ENCODE results near the gene AHCYL2.
"Not testable (repeated sequence)": the region's sequence is repeated elsewhere in the genome, so short reads cannot be mapped to it uniquely, and the experiment has no call there.

AHCYL2 gene

DNA sequence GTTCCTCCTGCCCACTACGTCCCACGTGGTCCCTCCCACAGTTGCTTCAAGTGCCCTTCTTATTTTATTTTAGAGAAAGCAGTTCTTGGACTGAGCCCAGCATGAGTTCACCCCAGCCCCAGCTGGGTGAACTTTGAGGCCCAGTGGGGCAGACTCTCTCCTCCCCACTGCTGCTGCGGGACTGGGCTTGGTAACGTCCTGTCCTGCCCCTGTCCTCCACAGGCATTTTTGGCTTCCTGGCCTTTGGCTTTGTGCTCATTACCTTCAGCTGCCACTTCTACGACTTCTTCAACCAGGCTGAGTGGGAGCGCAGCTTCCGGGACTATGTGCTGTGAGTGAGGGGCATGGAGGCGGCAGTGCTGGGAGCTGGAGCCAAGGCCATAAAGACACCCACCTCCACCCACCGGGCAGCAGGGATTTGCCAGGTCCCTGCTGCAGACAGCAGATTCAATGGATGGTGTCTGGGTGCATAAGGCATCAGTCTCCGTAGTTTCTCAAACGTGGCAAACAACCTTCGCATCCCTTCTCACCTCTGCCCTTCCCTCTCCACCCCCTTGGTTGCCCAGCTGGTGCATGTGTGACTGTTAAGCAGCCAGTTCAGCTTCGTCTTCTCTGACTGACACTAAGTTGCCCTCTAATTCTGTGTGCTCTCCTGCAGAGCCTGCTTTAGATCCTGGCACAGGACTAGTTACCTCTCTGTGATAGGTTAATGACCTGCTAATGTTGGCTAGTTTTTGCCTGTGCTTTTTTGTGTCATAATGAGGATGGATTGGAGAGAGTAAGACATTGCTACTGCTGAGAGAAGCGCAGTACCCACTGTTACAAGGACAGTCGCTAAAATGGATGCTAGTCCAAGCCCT lies 15.5 kb upstream of the AHCYL2 start:
- no peak for DNase-seq

DNA sequence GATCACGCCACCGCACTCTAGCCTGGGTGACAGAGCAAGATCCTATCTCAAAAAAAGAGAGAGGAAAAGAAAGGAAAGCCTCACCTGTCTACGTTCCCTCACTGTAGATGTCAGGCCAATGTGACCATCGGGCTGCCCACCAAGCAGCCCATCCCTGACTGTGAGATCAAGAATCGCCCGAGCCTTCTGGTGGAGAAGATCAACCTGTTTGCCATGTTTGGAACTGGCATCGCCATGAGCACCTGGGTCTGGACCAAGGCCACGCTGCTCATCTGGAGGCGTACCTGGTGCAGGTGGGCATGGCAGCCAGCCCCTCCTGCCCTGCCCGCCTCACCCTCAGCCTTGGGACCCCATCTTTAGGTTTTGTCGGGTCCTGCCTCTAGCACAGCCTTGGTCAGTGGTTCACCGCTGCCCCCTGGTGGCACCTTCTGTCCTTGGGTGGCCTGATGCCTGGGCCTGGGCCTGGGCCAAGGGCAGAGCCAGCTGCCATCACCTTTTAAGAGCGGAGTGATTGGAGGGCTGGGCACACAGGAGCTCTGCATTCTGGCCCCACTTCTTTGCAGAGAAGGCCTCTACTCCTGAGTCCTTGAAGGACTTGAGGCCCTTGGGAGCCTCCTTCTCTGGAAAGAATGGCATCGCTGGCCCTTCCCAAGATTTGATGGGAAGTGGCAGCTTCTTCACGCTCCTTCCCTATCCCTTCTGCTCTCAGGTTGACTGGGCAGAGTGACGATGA lies 14.4 kb upstream of the AHCYL2 start:
- peak; percentile 11 to 61 (median 46) for DNase-seq

DNA sequence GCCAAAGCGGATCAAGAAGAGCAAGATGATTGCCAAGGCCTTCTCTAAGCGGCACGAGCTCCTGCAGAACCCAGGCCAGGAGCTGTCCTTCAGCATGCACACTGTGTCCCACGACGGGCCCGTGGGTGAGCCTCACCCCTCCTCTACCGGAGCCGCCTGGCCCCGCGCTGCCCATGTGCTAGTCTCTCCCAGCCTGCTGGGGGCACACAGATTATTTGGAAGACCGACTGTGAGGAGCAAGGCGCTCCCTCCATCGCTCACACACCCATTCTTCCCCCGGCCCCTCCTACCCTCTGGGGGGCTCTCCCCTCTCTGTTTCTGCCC lies 13.9 kb upstream of the AHCYL2 start:
- DNase-seq: no peak

DNA sequence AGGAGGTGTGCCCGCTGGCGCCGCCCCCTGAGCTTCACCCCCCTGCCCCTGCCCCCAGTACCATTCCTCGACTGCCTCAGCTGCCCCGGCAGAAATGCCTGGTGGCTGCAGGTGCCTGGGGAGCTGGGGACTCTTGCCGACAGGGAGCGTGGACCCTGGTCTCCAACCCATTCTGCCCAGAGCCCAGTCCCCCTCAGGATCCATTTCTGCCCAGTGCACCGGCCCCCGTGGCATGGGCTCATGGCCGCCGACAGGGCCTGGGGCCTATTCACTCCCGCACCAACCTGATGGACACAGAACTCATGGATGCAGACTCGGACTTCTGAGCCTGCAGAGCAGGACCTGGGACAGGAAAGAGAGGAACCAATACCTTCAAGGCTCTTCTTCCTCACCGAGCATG lies 12.7 kb upstream of the AHCYL2 start:
- DNase-seq: no peak

DNA sequence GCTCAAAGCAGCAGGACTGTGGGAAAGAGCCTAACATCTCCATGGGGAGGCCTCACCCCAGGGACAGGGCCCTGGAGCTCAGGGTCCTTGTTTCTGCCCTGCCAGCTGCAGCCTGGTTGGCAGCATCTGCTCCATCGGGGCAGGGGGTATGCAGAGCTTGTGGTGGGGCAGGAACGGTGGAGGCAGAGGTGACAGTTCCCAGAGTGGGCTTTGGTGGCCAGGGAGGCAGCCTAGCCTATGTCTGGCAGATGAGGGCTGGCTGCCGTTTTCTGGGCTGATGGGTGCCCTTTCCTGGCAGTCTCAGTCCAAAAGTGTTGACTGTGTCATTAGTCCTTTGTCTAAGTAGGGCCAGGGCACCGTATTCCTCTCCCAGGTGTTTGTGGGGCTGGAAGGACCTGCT lies 12.2 kb upstream of the AHCYL2 start:
- no peak for DNase-seq

DNA sequence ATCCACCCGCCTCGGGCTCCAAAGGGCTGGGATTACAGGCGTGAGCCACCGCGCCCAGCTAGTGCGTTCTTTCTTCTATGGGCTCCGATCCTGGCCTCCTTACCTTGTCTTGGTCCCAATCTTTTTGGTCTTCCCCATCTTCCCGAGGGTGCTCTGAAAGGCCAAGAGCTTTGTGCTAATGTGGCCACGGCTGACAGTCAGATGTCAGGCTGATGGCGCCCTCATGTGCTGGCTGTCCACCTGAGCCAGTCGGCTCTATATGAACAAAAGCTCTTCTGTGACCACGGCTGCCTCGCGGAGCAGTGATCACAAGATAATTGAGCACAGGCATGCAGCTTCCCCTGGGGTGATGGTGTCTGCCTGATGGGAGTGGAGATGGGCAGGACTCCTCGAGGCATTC lies 11.0 kb upstream of the AHCYL2 start:
- DNase-seq: no peak

DNA sequence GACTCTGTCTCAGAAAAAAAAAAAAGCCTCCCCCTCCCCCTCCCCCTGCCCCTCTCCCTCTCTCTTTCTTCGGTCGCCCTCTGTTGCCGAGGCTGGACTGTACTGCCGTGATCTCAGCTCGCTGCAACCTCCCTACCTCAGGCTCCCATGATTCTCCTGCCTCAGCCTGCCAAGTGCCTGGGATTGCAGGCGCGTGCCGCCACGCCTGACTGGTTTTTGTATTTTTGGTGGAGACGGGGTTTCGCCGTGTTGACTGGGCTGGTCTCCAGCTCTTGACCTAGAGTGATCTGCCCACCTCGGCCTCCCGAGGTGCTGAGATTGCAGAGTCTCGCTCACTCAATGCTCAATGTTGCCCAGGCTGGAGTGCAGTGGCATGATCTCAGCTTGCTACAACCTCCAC lies 9.1 kb upstream of the AHCYL2 start:
- DNase-seq: not testable (repeated sequence)

DNA sequence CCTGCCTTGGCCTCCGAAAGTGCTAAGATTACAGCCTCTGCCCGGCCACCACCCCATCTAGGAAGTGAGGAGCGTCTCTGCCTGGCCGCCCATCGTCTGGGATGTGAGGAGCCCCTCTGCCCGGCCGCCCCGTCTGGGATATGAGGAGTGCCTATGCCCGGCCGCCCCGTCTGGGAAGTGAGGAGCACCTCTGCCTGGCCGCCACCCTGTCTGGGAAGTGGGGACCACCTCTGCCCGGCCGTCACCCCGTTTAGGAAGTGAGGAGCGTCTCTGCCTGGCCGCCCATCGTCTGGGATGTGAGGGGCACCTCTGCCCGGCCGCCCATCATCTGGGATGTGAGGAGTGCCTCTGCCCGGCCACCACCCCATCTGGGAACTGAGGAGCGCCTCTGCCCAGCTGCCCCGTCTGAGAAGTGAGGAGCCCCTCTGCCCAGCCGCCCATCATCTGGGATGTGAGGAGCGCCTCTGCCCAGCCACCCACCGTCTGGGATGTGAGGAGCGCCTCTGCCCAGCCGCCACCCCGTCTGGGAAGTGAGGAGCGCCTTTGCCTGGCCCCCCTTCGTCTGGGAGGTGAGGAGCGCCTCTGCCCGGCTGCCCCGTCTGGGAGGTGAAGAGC lies 8.6 kb upstream of the AHCYL2 start:
- not testable (repeated sequence) for DNase-seq

DNA sequence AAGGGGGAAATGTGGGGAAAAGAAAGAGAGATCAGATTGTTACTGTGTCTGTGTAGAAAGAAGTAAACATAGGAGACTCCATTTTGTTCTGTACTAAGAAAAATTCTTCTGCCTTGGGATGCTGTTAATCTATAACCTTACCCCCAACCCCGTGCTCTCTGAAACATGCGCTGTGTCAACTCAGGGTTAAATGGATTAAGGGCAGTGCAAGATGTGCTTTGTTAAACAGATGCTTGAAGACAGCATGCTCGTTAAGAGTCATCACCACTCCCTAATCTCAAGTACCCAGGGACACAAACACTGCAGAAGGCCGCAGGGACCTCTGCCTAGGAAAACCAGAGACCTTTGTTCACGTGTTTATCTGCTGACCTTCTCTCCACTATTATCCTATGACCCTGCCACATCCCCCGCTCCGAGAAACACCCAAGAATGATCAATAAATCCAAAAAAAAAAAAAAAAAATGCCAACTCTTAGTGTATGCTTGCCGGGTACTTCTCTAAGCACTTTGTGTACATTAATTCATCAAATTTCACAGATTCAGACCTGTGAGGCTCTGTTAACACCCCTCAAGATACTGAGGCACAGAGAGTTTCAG lies 7.9 kb upstream of the AHCYL2 start:
- not testable (repeated sequence) for DNase-seq

DNA sequence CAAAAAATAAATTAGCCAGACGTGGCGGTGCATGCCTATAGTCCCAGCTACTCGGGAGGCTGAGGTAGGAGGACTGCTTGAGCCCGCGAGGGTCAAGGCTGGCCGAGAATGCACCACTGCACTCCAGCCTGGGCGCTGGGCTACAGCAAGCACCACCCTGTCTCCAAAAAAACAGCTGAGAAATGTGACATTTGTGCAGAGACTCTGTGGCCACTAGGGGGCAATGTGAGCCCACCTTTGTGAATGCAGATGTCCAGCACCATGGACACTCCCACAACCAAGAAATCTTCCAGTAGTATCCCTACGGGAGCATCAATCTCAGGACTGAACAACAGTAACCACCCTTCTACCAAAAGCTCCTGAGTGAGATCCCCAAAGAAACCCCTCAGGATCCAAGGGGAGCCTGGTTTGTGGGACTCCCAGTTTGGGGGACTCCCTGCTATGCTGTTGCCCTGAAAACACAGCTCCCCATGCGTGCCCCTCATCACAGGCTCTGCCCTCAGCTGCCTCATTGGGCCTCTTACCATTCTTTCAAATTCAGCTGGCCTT lies 6.2 kb upstream of the AHCYL2 start:
- peak; percentile 45 to 67 (median 56) for DNase-seq

DNA sequence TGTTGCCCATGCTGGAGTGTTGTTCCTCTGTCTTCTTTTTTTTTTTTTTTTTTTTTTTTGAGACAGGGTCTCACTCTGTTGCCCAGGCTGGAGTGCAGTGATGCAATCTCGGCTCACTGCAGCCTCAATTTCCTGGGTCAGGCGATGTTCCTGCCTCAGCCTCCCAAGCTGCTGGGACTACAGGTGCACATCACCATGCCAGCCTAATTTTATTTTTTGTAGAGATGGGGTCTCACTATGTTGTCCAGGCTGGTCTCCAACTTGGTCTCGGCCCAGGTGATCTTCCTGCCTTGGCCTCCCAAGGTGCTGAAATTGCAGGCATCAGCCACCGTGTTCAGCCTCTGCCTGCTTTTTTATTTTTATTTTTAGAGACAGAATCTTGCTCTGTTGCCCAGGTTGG lies 5.7 kb upstream of the AHCYL2 start:
- DNase-seq: not testable (repeated sequence)

DNA sequence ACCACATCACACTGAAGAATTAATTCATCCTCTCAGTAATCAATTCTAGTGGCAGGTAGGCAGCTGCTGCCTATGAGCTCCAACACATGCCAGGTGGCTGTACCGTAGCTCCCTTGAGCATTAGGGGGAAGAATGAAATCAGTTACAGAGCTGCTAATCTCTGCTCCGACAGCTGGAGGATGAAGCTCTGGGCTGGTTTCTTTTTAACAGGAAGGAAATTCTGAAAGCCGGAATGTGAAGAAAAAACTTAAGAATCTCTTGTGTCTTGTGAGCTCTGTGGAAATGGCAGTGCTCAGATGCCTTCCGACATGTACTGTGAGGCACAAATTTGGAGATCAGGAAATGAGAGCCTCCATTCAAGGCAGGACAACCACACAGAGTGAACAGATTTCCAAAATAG lies 2.8 kb upstream of the AHCYL2 start:
- no peak for DNase-seq

DNA sequence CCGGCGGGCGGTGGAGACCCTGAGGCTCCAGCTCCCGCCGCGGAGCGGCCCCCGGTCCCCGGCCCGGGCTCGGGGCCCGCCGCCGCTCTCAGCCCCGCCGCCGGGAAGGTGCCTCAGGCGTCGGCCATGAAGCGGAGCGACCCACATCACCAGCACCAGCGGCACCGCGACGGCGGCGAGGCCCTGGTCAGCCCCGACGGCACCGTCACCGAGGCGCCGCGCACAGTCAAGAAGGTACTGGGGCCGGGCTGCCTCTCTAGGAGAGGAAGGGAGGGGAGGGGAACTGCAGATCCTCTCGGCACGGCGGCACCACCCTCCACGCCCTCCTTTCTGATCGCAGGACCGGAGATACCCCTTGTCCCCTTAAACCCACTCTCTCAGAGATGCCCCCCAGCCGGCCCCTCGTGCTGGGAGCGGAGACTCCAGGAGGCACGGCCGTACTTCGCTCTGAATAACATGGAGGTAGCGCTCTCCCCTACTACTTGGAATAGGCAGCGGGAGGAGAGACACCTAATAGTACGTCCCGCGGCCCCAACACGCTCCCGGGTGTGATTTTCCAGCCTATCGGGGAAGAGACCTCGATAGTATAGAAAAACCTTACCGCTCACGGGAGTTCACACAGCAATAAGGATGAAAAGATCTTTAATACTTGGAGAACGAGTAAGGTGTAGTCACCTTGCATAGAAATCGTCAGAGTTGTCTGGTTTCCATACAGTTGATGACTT lies 538 bp downstream of the AHCYL2 start:
- peak; percentile 28 to 58 (median 43) for DNase-seq

DNA sequence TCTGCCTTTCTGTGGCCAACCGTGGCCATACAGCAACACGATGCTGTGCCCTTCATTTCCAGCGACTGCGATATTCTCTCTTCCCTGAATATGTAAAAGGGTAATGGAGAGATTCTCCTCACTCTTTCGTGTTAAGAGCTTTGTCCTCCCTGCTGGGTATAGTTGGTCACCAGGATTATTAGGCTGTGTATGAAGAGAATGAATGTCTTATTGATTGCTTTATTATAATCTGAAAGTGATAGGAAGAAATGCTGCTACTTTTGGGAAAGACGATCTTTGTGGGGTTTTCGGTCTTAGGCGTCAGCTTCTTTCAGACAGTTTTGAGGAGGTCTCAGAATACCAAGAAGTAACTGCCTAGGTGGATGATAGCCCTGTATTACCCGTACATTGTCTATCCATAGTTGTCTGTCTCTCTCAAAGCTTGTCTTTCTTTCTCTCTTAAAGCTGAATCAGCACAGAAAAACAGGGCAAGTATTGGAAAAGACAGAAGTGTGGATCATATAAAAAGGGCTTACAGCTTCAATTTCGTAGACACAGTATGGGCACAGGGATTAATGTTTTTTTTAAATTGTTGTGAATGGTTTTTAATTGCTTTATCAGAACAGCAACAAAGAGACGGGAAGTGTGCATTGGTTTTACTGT lies 1.2 kb downstream of the AHCYL2 start:
- DNase-seq: no peak

DNA sequence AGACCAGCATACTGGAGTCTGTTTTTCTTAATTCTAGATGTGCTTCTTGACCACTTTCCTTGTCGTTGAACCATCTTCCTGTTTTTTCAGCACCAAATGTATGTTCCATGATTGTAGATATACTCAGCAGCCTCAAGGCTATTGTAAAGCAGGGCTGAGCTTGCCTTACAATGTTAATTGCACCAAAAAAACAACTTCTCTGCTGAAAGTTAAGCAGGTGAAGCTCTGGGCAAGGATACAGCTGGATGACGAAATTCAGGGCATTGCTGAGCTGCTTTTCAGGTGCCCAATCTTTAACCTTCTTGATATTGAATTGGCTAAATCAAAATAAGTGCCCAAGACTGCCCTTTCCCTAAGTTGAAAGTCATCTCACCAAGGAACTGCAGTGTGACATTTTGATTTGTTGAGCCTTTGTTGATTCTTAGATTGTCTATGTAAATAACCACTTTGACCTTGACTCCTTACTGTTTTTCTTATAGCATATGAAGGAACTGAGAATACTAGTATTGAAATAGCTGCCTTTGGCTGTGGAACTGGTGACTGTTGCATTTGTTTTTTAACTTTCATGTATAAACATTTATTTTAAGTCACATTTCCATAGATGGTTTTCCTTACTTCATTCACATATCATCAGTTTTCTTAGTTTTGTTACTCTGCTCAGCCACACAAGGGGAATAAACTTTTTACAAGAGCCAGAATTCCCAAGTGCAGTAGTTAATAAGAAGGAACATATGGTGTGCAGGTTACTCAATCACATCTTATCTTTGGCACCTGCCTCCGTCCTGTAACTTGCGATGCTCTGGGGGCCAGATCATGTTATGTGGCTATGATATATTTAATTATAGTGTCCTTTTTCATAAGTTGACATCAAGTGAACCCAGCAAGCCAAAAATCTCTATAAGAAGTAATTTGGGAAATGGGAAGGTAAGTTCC lies 3.1 kb downstream of the AHCYL2 start:
- no peak for DNase-seq

DNA sequence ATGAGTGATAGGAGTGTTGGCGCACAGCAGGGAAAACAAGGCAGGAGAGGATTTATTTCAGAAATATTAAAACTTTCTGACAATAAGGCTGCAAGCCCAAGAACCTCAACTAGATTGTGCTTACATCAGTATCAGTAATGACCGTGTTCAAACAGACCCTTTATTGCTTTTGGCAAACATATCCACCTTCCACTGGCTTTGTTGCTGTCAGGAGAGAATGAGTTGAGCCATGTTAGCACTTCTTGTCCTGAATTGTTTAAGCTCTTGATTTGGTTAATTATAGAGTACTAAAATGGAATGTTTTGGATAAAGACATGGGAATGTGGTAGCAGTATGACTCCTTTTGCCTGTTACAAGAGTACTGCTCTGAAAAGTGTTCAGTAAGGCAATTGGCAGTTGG lies 3.8 kb downstream of the AHCYL2 start:
- no peak for DNase-seq

DNA sequence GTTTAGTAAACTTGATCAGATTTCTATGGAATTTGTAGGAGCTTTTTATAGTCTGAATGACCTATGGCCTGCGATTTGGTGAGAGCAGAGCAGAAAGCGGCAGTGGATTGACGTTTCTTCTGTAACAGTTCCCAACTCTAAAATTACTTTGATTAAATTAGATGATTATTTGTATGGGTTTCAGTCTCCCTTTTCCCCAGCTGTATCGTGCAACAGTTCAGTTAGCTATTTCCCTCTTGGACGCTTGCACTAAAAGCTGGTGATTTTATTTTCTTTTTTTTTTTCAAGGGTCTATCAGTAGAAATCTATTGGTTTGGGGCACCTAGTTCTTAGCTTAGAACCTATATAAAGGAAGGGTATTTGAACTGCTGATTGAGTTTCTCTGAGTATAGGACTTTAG lies 6.8 kb downstream of the AHCYL2 start:
- DNase-seq: no peak

DNA sequence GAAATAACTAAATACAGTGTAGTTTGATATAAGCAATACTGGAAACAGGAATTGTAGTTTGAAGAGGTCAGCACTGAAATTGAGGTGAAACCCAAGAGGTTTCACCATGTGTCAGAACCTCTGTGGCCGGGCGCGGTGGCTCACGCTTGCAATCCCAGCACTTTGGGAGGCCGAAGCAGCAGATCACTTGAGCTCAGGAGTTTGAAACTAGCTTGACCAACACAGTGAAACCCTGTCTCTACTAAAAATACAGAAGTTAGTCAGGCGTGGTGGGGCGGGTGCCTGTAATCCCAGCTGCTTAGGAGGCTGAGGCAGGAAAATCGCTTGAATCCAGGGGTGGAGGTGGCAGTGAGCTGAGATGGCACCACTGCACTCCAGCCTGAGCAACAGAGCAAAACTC lies 13.7 kb downstream of the AHCYL2 start:
- DNase-seq: no peak

DNA sequence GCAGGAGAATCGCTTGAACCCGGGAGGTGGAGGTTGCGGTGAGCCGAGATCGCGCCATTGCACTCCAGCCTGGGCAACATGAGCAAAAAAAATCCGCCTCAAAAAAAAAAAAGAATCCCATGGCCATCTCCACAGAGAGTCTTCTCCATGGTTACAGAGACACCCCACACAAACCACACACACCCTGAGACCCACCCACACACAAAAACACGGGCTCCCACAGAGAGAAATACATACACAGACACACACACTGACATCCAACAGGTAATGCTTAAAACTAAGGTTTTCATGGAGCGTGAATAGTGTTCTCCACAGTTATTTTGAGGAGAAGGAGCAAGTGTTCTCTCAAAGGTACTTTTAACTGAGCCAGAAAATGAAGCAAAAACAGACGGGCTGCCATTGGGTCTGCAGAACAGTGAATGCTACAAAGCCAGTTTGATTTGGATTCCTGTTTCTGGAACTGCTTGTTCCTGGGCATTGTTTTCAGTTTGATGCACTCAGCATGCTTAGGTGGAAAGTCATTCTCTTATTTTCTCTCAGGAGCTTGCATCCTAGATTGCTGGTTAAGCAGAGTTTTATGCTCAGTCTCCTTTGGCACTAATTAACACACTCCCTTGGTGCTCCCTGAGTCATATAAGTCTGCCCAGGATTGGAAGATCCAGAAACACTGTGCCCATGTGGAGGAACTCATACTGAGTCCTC lies 15.4 kb downstream of the AHCYL2 start:
- no peak for DNase-seq

DNA sequence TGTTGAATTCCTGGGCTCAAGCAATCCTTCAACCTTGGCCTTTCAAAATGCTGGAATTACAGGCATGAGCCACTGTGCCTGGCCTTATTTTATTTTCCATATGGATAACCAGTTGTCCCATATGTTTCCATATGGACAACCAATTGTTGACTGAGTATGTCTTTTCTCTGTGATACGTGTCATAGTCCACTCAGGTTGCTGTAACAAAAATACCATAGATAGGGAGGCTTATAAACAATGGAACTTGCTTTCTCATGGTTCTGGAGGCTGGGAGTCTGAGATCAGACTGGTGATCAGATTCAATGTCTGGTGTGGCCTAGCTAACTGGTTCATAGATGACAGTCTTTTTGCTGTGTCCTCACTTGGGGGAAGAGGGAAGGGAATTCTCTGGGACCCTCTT lies 19.4 kb downstream of the AHCYL2 start:
- no peak for DNase-seq
